Colonic mucosa (tissue), 4 donors: ENCODE measurements around the gene DQX1. TPM values are rescaled to one million over a fixed set of nuclear protein-coding genes. Genes with fewer than 3 reads are reported as not detected.
A peak's percentile ranks its signal among the peaks of the same experiment; 100 is the strongest.
"Not testable (repeated sequence)": the region's sequence is repeated elsewhere in the genome, so short reads cannot be mapped to it uniquely, and the experiment has no call there.

ENCODE experiments used
- DNase-seq: peaks from one replicate; pipeline ENCODE4 v3.0.0-alpha.2; 2020
- H3K27ac ChIP-seq: fragments of 200-600 bp; one replicate; pipeline ENCODE4 v1.8.0; 2021
- H3K27me3 ChIP-seq: fragments of 200-600 bp; one replicate; pipeline ENCODE4 v1.8.0; 2021
- H3K36me3 ChIP-seq: fragments of 200-600 bp; one replicate; pipeline ENCODE4 v1.8.0; 2021
- H3K4me1 ChIP-seq: fragments of 200-600 bp; one replicate; pipeline ENCODE4 v1.8.0; 2021; ENCODE audit warnings: mild to moderate bottlenecking
- H3K4me3 ChIP-seq: fragments of 200-600 bp; one replicate; pipeline ENCODE4 v1.8.0; 2021
- H3K9ac ChIP-seq, 2 donors: one replicate each; pipeline ENCODE4 v1.7.0; 2013; ENCODE audit warnings: control low read depth in 2 of 2, low read depth in 2 of 2, low read length in 2 of 2
- H3K9me3 ChIP-seq: fragments of 200-600 bp; one replicate; pipeline ENCODE4 v1.8.0; 2021
- intact Hi-C: fragments of 100-400 bp; cut with DNase I; formaldehyde crosslinking; loops from one replicate; pipeline ENCODE4 v1.14.1; 2022
- total RNA-seq, 2 donors: library from RNA; stranded (reverse); fragmentation: NEBNext Ultra II Directional in 1 of 2; extraction: Animal tissue kit (Norgen Biotek cat#: 25700) in 1 of 2; gene quantifications; one replicate each; pipeline ENCODE4 v1.2.1, GENCODE V29; 2021
- TF ChIP-seq, protein P1 (sequence below): fragments of 200-600 bp; IDR thresholded peaks from one replicate; pipeline ENCODE4 v1.8.0; 2022; ENCODE audit warnings: antibody characterized with exemption, mild to moderate bottlenecking
- donor health status: healthy.
- donor health status: DM: no; HTN: no; CAD: no.
- donor health status: DM: no; HTN: no; CAD: no.

DQX1 gene
- total RNA-seq, 2 donors from 2014 or later, result 34.2 to 36.8 TPM

- no peaks in the 10 kb centered on the region for H3K27me3 ChIP-seq
- peak overlapping the region; percentile 69 to 96 for H3K9ac ChIP-seq
- no peaks in the 10 kb centered on the region for H3K9me3 ChIP-seq
- DNase-seq, result no peak
- peaks cover 4% of the 10 kb centered on the region for H3K36me3 ChIP-seq
- TF ChIP-seq, protein P1, sequence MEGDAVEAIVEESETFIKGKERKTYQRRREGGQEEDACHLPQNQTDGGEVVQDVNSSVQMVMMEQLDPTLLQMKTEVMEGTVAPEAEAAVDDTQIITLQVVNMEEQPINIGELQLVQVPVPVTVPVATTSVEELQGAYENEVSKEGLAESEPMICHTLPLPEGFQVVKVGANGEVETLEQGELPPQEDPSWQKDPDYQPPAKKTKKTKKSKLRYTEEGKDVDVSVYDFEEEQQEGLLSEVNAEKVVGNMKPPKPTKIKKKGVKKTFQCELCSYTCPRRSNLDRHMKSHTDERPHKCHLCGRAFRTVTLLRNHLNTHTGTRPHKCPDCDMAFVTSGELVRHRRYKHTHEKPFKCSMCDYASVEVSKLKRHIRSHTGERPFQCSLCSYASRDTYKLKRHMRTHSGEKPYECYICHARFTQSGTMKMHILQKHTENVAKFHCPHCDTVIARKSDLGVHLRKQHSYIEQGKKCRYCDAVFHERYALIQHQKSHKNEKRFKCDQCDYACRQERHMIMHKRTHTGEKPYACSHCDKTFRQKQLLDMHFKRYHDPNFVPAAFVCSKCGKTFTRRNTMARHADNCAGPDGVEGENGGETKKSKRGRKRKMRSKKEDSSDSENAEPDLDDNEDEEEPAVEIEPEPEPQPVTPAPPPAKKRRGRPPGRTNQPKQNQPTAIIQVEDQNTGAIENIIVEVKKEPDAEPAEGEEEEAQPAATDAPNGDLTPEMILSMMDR, result no peak
- intact Hi-C loops, result no loop called here
- H3K27ac ChIP-seq, result peak overlapping the region; percentile 88
- peak overlapping the region; percentile 55 for H3K4me3 ChIP-seq
- peaks cover 9% of the 10 kb centered on the region for H3K4me1 ChIP-seq
Observed at GRCh38 chr2:74472945-74473258, 53.1 kb downstream of the DQX1 start.

- TF ChIP-seq, protein P1, result no peak
- no peaks in the 10 kb centered on the region for H3K27me3 ChIP-seq
- peak within 1 kb of the TSS; percentile 55 for H3K4me3 ChIP-seq
- H3K9me3 ChIP-seq, result no peaks in the 10 kb centered on the region
- intact Hi-C loops, result no loop called here
- H3K9ac ChIP-seq, result peak within 1 kb of the TSS; percentile 84 to 96
- H3K27ac ChIP-seq, result peak within 1 kb of the TSS; percentile 88
- peaks cover 9% of the 10 kb centered on the region for H3K4me1 ChIP-seq
- peak; percentile 96 for DNase-seq
- peaks cover 4% of the 10 kb centered on the region for H3K36me3 ChIP-seq
Observed at GRCh38 chr2:74472086-74472944, 53.7 kb downstream of the DQX1 start, which contains the start of gene MRPL53. TSS of gene MRPL53 (minus strand) at chr2:74472680. CDS start at chr2:74472660, 20 bp downstream.

GRCh38 chr2:74471332-74472065, 54.5 kb downstream of the DQX1 start:
- peaks cover 9% of the 10 kb centered on the region for H3K4me1 ChIP-seq
- H3K27ac ChIP-seq, result peak overlapping the region; percentile 88
- H3K4me3 ChIP-seq, result peak overlapping the region; percentile 55
- no peaks in the 10 kb centered on the region for H3K9me3 ChIP-seq
- TF ChIP-seq, protein P1, result no peak
- no peaks in the 10 kb centered on the region for H3K27me3 ChIP-seq
- H3K36me3 ChIP-seq, result peaks cover 4% of the 10 kb centered on the region
- H3K9ac ChIP-seq, result peak overlapping the region; percentile 84 to 96
- intact Hi-C loops, result no loop called here
- DNase-seq, result no peak

GRCh38 chr2:74470742-74471141, 55.3 kb downstream of the DQX1 start:
- intact Hi-C loops, H3K9ac ChIP-seq, H3K27ac ChIP-seq, H3K4me1 ChIP-seq, H3K36me3 ChIP-seq, H3K4me3 ChIP-seq, DNase-seq, H3K27me3 ChIP-seq, H3K9me3 ChIP-seq: not testable (repeated sequence)

Other genes starting within 250 kb of the DQX1 start
- 1 to 10 TPM in 1 of 2 donors, under 1 TPM in 1; 0.45 to 2.8 TPM for gene SLC4A5, start 182.8 kb downstream of the DQX1 start, total RNA-seq
- gene DCTN1, start 145.9 kb downstream of the DQX1 start, total RNA-seq, result 100 to 1,000 TPM; 111 to 114 TPM
- 1 to 10 TPM in 1 of 2 donors, under 1 TPM in 1; 0.62 to 1.1 TPM for gene C2orf81, start 104.6 kb downstream of the DQX1 start, total RNA-seq
- 1 to 10 TPM; 7.5 to 9.0 TPM for gene WDR54, start 104.5 kb downstream of the DQX1 start, total RNA-seq
- 10 to 100 TPM; 51.4 to 89.9 TPM for gene RTKN, start 84.3 kb downstream of the DQX1 start, total RNA-seq
- 10 to 100 TPM; 18.2 to 23.9 TPM for gene INO80B, start 71.1 kb downstream of the DQX1 start, total RNA-seq
- 10 to 100 TPM; 47.6 to 48.3 TPM for gene WBP1, start 67.8 kb downstream of the DQX1 start, total RNA-seq
- gene MOGS, start 60.8 kb downstream of the DQX1 start, total RNA-seq, result 10 to 100 TPM; 42.4 to 86.2 TPM
- gene MRPL53, start 53.6 kb downstream of the DQX1 start, total RNA-seq, result 10 to 100 TPM; 64.6 to 90.3 TPM
- gene CCDC142, start 43.2 kb downstream of the DQX1 start, total RNA-seq, result 10 to 100 TPM; 14.5 to 28.3 TPM
- gene TTC31, start 43.1 kb downstream of the DQX1 start, total RNA-seq, result 10 to 100 TPM; 23.3 to 25.2 TPM
- under 1 TPM; 0.50 to 0.99 TPM for gene LBX2, start 26.6 kb downstream of the DQX1 start, total RNA-seq
- 10 to 100 TPM; 16.1 to 19.9 TPM for gene PCGF1, start 18.5 kb downstream of the DQX1 start, total RNA-seq
- gene TLX2, start 11.8 kb downstream of the DQX1 start, total RNA-seq, result under 1 TPM; 0.12 to 0.40 TPM
- gene AUP1, start 3.5 kb upstream of the DQX1 start, total RNA-seq, result 100 to 1,000 TPM; 107 to 212 TPM
- 10 to 100 TPM; 26.3 to 41.5 TPM for gene HTRA2, start 3.7 kb upstream of the DQX1 start, total RNA-seq
- 1 to 10 TPM; 2.9 to 4.7 TPM for gene LOXL3, start 27.7 kb upstream of the DQX1 start, total RNA-seq
- 10 to 100 TPM; 20.9 to 26.5 TPM for gene DOK1, start 28.5 kb upstream of the DQX1 start, total RNA-seq
- gene M1AP, start 122.1 kb upstream of the DQX1 start, total RNA-seq, result under 1 TPM in 1 of 2 donors, not detected in 1; 0.35 TPM
- gene SEMA4F, start 128.0 kb upstream of the DQX1 start, total RNA-seq, result 1 to 10 TPM; 4.4 to 5.5 TPM